B cell (primary cell): Measurements from ENCODE around the gene TBC1D4. TPM values are rescaled to one million over a fixed set of nuclear protein-coding genes. Genes with fewer than 3 reads are reported as not detected.

ENCODE experiments used
- ATAC-seq: fragments of 200-7000 bp; cut with Tn5 transposase; one replicate; pipeline ENCODE4 v1.10.0; 2021; ENCODE audit warnings: low read depth, mild to moderate bottlenecking, moderate number of reproducible peaks, moderate library complexity
- CTCF ChIA-PET: fragments of 350-600 bp; sonication (Branson Sonifier 250); formaldehyde crosslinking; loops from one replicate; lab custom pipeline; 2021; ENCODE audit warnings: antibody characterized with exemption, inconsistent platforms; lab: Charles Lee
- POLR2A ChIA-PET: fragments of 350-600 bp; sonication (Branson Sonifier 250); formaldehyde crosslinking; loops from one replicate; lab custom pipeline; 2021; ENCODE audit warnings: antibody characterized with exemption; lab: Charles Lee
- DNase-seq: peaks from one replicate; pipeline ENCODE4 v3.0.0; 2013
- H2AFZ ChIP-seq: 2 replicates; pipeline ENCODE4 v1.6.1; 2012; ENCODE audit warnings: mild to moderate bottlenecking, low read depth, low read length; ENCODE audit not compliant: insufficient read depth, poor library complexity, severe bottlenecking
- H3K27ac ChIP-seq, 2 donors: 1 replicate in 1 of 2; 2 replicates in 1 of 2; pipeline ENCODE4 v1.5.1; 2012 to 2013; ENCODE audit warnings: low read length in 2 of 2, mild to moderate bottlenecking in 2 of 2, moderate library complexity in 1 of 2
- H3K27me3 ChIP-seq, 4 experiments: fragments of 200-600 bp in 1 of 4; sonication (generic) in 1 of 4; replicated peaks in 1 of 4; 1 replicate in 2 of 4; 2 replicates in 2 of 4; pipeline versions ENCODE4 v1.6.1 to v1.7.0; 2013 to 2016; ENCODE audit warnings: low read length in 3 of 4, mild to moderate bottlenecking in 2 of 4, mixed read lengths in 1 of 4, moderate library complexity in 1 of 4; ENCODE audit not compliant: insufficient read depth in 4 of 4, control insufficient read depth in 3 of 4; ENCODE audit errors: control extremely low read depth in 1 of 4
- H3K36me3 ChIP-seq, 2 experiments: replicated peaks in 1 of 2; 1 replicate in 1 of 2; 2 replicates in 1 of 2; pipeline versions ENCODE4 v1.6.1 to v1.7.1; 2013; ENCODE audit warnings: low read length in 1 of 2; ENCODE audit not compliant: insufficient read depth in 2 of 2, control insufficient read depth in 1 of 2; ENCODE audit errors: control extremely low read depth in 1 of 2, extremely low read depth in 1 of 2
- H3K4me1 ChIP-seq, 2 donors: fragments of 200-600 bp in 1 of 2; sonication (generic) in 1 of 2; 1 replicate in 1 of 2; 2 replicates in 1 of 2; pipeline versions ENCODE4 v1.5.1 to v1.6.1; 2013 to 2017; ENCODE audit warnings: low read length in 2 of 2; ENCODE audit not compliant: control insufficient read depth in 2 of 2, insufficient read depth in 2 of 2
- H3K4me2 ChIP-seq: replicated peaks from 2 replicates; pipeline ENCODE3; 2012; ENCODE audit warnings: mild to moderate bottlenecking, low read depth, low read length; ENCODE audit not compliant: poor library complexity, severe bottlenecking
- H3K4me3 ChIP-seq, 5 experiments: fragments of 200-600 bp in 1 of 5; sonication (generic) in 1 of 5; 1 replicate in 3 of 5; 2 replicates in 2 of 5; pipeline versions ENCODE4 v1.5.1 to v1.7.0; 2011 to 2016; ENCODE audit warnings: low read length in 4 of 5, mild to moderate bottlenecking in 4 of 5, low read depth in 2 of 5, control low read depth in 1 of 5, moderate library complexity in 1 of 5; ENCODE audit not compliant: insufficient read depth in 1 of 5; ENCODE audit errors: control extremely low read depth in 1 of 5, extremely low read depth in 1 of 5
- H3K79me2 ChIP-seq: fragments of 200-600 bp; sonication (generic); one replicate; pipeline ENCODE4 v1.6.0; 2016; ENCODE audit warnings: low read length; ENCODE audit not compliant: control insufficient read depth, insufficient read depth
- H3K9ac ChIP-seq: fragments of 200-600 bp; sonication (generic); 2 replicates; pipeline ENCODE4 v1.6.1; 2017; ENCODE audit warnings: mild to moderate bottlenecking, low read length, moderate library complexity
- H3K9me3 ChIP-seq, 3 donors: one replicate each; pipeline versions ENCODE4 v1.6.1 to v1.7.1; 2013; ENCODE audit warnings: low read length in 2 of 3; ENCODE audit not compliant: control insufficient read depth in 2 of 3, insufficient read depth in 1 of 3; ENCODE audit errors: control extremely low read depth in 1 of 3
- H4K20me1 ChIP-seq: 2 replicates; pipeline ENCODE4 v1.6.0; 2012; ENCODE audit warnings: mild to moderate bottlenecking, low read length; ENCODE audit not compliant: insufficient read depth, control insufficient read depth, poor library complexity, severe bottlenecking
- H3K27ac Mint-ChIP-seq: one replicate; pipeline ENCODE4 v1.8.0; 2021; ENCODE audit warnings: mixed read lengths
- H3K27me3 Mint-ChIP-seq: one replicate; pipeline ENCODE4 v1.8.0; 2021; ENCODE audit warnings: mixed read lengths
- H3K4me1 Mint-ChIP-seq: one replicate; pipeline ENCODE4 v1.8.0; 2021; ENCODE audit warnings: mixed read lengths
- H3K4me3 Mint-ChIP-seq: one replicate; pipeline ENCODE4 v1.8.0; 2021; ENCODE audit warnings: mixed read lengths
- H3K9me3 Mint-ChIP-seq: one replicate; pipeline ENCODE4 v1.8.0; 2022; ENCODE audit warnings: mixed read lengths; ENCODE audit not compliant: insufficient read depth
- CTCF ChIP-seq: fragments of 200-600 bp; IDR thresholded peaks from one replicate; pipeline ENCODE4 v1.8.0; 2022; ENCODE audit warnings: antibody characterized with exemption, mild to moderate bottlenecking
- EZH2 ChIP-seq: IDR thresholded peaks from 2 replicates; pipeline ENCODE4 v1.6.1; 2012; ENCODE audit warnings: borderline replicate concordance, low read depth, mild to moderate bottlenecking, moderate library complexity, low read length; ENCODE audit not compliant: insufficient read depth, poor library complexity, severe bottlenecking
- WGBS: methylation state at CpG from one replicate; pipeline ENCODE4 v1.1.5; 2013; ENCODE audit warnings: missing lambda C conversion rate; ENCODE audit not compliant: insufficient coverage; 5-methylcytosine and 5-hydroxymethylcytosine counted together
- intact Hi-C: fragments of 100-400 bp; cut with micrococcal nuclease; formaldehyde crosslinking; loops from one replicate; pipeline ENCODE4 v1.10.0; 2022
- polyA plus RNA-seq: library from polyadenylated mRNA; depleted of rRNA; stranded (reverse); fragments of >200 nt; gene quantifications from 2 replicates; pipeline ENCODE4 v1.2.3, GENCODE V29; 2012
- total RNA-seq, 2 donors: library from RNA; stranded (reverse); fragments of 120-200 nt in 1 of 2; gene quantifications; 1 replicate in 1 of 2; 2 replicates in 1 of 2; pipeline versions ENCODE4 v1.2.3 to v1.2.4, GENCODE V29; 2013 to 2022

TBC1D4 gene
- total and polyA plus RNA-seq, 2 donors (not counting 1 experiment from before 2014, with no cell fraction given) = 1.6 to 3.5 TPM

- Histone ChIP-seq H3K27me3 (no peaks in the 10 kb centered on the region), H3K4me1 (no peaks in the 10 kb centered on the region), H3K9ac (no peak overlapping the region), H2AFZ (no peak overlapping the region), H3K79me2 (no peaks in the 10 kb centered on the region), H4K20me1 (no peaks in the 10 kb centered on the region), H3K27ac (no peak overlapping the region), H3K9me3 (no peaks in the 10 kb centered on the region), H3K4me3 (no peak overlapping the region), H3K36me3 (no peaks in the 10 kb centered on the region), H3K4me2 (no peak overlapping the region)
- no peak overlapping the region for H3K4me3 Mint-ChIP-seq
- H3K9me3 Mint-ChIP-seq = no peaks in the 10 kb centered on the region
- ChIA-PET CTCF (no interaction called here), POLR2A (no interaction called here)
- TF ChIP-seq EZH2 (no peak), CTCF (no peak)
- peaks cover 25% of the 10 kb centered on the region for H3K27me3 Mint-ChIP-seq
- intact Hi-C loops = no loop called here
- H3K27ac Mint-ChIP-seq = no peak overlapping the region
- H3K4me1 Mint-ChIP-seq = no peaks in the 10 kb centered on the region
- DNase-seq = no peak
- ATAC-seq = no peak
- WGBS = 90% methylated on average over 4 of the region's 9 CpGs
These were observed 75.8 kb downstream of the TBC1D4 start for GRCh38 chr13:75405976-75406703.

- no CpG with 5 or more reads among the region's 1 CpG for WGBS
- no peak overlapping the region for H3K4me3 ChIP-seq
- H3K27ac ChIP-seq = no peak overlapping the region
- H2AFZ ChIP-seq = no peak overlapping the region
- H4K20me1 ChIP-seq = no peaks in the 10 kb centered on the region
- H3K27me3 Mint-ChIP-seq = peaks cover 25% of the 10 kb centered on the region
- ChIA-PET POLR2A (no interaction called here), CTCF (no interaction called here)
- H3K4me1 Mint-ChIP-seq = no peaks in the 10 kb centered on the region
- H3K27me3 ChIP-seq = no peaks in the 10 kb centered on the region
- H3K4me3 Mint-ChIP-seq = no peak overlapping the region
- no peak overlapping the region for H3K9ac ChIP-seq
- H3K27ac Mint-ChIP-seq = no peak overlapping the region
- TF ChIP-seq CTCF = no peak
- no peak for TF ChIP-seq EZH2
- H3K4me1 ChIP-seq = no peaks in the 10 kb centered on the region
- H3K4me2 ChIP-seq = no peak overlapping the region
- DNase-seq (no peak), ATAC-seq (no peak)
- no peaks in the 10 kb centered on the region for H3K79me2 ChIP-seq
- intact Hi-C loops = no loop called here
- H3K9me3 Mint-ChIP-seq = no peaks in the 10 kb centered on the region
- no peaks in the 10 kb centered on the region for H3K9me3 ChIP-seq
- H3K36me3 ChIP-seq = no peaks in the 10 kb centered on the region
These were observed 77.2 kb downstream of the TBC1D4 start for GRCh38 chr13:75404726-75405125.
